SIG-M5 treated with dmso at 0.1 percent for 504 hours (cell line): Measurements from ENCODE around the gene DCST1.

ENCODE experiments used
- DNase-seq: peaks from one replicate; lab custom pipeline; 2025; ENCODE audit not compliant: unreplicated experiment; lab: John Stamatoyannopoulos, UW

The DCST1 gene

DNA sequence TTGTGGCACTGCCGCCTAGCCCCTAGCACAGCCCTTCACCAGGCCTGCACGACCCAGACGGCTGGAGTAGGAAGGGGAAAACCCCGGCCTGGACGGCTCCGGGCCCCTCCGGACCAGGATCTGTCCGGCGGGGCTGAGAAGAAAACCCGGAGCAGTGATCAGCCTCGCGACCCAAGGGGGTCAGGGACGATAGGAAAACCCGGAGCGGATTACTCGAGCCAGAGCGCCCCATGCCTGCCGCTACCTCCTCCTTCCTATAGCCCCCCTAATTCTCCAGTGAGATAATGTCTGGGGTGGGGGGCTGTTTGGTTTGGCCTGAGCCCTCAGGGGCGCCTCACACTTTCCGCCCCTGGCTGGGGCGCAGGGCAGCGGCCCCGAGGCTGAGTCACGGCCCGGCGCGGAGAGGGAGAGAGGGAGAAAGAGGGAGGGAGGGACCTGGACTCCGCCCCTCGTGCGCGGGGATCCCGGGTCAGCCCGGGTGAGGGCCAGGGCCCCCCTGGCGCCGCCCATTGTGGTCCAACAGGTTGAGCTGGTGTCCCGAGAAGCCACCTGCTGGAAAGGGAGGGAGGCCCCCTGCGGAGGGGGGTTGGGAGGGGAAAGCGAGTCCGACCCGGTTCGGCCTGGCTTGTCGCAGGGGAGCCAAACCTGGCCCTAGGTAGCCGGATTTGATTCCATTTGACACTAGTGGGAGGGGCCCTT, 32.7 kb upstream of the DCST1 start:
- DNase-seq: peak; percentile 90

- DNase-seq: peak; percentile 87
These were observed 32.3 kb upstream of the DCST1 start for GRCh38 chr1:155001425-155001674.

DNA sequence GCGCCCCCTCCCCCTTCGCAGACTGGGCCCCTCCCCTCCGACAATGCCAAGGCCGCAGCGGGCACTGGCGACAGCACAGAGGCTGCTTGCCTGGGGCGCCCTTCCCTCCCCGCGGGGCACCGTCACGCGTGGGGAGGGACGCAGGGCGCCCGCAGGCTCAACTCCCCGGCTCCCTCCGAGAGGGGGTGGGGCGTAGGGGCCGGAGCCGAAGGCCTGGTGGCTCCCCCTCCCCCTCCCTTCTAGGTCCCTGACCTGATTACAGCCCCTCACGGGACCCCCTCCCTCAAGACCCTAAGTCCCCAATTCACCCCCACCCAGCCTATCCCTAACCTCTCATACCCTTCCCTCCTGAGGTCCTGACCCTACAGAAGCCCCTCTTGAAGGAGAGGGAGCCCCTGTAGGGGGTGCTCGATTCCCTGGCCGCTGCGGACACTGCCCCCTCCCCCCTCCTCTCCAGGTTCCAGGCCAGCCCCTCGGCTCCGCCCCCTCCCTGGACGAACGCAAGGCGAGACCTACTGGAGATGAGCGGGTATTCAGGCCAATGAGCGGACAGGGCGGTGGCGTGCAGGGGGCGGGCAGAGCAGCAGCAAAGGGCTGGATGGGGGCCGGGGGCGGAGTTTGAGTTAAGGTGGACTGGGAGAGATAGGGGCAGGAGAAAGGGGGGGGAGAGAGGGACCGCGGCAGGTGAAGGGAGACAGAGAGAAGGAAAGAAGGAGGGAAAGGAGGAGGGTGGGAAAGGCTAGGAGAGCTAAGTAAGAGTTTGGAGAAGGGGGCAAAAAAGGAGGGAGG, 31.8 kb upstream of the DCST1 start:
- DNase-seq: peak; percentile 100

DNA sequence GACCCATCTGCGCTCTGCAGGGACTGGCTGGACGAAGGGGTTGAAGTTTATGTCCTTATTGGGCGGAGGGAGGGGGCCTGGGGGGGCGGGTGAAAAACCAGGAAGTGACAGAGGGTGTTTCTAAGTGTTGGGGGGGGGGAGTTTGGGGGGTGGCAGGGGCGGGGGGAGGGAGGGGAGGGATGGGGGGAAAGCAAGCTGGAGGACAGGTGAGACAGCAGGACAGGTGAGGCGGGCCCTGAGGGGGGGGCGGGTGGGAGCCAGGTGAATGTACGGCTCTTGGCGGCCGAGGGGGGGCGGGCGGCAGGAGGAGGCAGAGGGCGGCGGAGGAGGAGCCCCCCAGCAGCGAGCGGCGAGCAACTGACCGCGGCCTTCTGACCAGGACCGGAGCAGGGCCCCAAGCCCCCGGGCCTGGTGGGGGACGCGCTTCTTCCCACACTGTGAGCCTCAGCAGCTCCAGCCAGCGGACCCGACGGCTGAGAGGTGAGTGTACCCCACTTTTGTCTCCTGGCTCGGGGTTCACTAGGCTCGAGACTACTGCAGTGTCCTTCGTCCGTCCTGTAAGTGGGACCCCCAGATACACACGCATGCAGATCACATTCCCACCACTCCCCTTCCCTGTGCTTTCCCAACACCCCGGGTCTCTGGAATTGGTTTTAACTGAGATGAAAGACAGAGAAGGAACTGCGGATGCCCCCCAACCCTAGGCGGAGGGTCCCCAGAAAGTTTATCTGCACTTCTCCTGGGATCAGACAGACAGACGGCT, 31.0 kb upstream of the DCST1 start, which contains the start of gene ZBTB7B:
TSS of gene ZBTB7B (plus strand) at position 339 of the 763 bp plus-strand sequence. CDS start 11,859 bp downstream, outside the sequence.
- peak; percentile 95 for DNase-seq

GRCh38 chr1:155003227-155003765, 30.3 kb upstream of the DCST1 start:
- no peak for DNase-seq

DNA sequence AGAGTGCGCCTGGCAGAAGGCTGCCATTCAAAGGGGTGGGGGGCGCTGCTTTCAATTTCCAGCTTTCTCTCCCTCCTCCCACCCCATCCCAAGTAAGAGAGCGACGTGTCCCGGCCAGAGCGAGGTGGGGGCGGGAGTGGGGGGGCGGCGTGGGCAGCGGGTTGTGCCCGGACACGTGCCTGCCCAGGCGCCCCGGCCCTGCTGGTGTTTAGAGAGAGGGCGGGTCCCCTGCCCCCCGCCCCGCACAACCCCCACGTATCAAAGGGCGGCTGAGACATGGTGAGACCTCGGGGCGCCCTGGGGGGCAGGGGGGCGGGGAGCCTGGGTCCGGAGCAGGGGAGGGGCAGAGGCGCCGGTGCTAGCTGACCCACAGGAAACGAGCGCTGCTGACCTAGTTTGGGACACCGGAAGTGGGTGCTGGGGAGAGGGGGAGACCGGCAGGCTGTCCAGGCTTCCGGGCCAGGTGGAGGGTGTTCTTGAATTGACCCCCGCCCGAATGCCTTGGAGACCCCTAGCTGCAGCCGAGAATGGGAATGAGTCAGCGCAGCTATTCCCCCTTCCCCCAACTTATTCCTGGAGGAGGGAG, 29.8 kb upstream of the DCST1 start:
- no peak for DNase-seq

DNA sequence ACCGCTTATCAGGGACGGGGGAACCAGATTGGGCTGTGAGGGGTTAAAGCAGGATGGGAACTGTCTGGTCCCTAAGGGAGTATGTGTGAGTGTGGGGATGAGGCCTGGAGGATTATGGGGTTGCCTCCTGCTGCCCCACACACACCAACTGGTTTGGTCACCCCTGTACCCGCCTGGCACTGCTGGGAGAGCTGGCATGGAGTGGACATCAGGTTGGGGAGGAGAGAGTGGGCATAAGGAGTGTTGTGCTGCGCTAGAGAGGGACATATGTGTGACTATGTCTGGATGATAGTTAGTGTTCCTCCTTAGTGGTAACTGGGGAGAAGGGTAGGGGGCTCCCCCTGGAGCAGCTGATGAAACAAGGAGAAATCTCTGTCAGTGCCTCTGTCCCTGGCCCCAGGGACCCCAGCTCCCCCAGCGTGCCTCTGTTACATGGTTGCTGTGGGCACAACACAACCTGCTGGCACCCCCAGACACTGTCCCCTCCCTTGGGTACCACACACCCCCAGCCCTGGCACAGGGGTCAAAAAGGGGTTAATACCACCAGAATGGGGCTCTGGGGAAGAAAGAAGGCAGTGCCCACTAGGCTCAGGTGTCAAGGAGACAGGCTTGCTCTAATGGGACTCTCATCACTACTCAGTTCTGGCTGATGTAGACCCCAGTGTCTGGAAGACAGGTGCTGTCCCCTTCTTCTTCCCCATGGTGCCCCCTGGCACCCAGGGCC, 29.1 kb upstream of the DCST1 start:
- no peak for DNase-seq

DNA sequence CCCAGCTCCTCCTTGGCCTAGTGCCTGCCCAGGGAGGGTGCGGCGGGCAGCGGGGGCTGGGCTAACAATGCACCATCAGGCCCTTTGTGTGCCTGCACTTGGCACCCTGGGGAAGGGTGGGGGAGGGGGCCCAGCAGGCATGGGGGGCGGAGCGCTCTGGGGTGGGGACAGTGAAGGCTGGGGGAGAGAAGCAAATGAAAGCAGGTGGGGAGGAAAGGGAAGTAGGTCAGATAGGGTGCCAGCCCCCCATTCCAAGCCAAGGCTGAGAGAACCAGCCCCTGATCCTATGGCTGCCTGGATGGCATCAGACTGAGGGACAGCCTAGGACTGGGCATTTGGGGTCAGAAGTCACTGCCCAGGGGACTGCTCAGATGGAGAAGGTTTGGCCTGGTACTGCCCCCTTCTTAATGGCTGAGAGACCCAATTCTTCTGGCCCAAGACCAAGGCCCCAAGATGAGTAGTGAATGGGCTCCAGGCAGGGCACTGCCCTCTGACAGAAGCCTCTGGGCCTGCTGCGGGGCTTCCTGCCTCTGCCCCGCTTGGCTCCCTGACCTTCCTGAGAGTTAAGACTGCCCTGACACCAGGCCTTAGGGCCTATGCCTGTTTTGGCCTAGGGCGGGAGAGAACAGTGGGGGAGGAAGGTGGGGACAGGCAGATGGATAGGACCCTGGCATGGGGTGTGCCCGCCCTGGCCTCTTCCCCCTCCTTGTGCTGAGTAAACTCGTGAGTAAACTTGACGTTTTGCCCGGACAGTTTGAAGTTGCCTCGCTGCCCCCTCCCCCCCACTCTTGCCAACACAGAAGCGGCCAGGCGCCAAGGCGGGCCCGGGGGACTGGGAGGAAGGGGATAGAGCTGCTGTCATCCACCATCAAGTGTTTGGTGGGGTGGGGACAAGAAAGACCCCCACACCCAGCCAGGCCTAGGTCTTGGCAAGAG, 28.3 kb upstream of the DCST1 start:
- DNase-seq: no peak

DNA sequence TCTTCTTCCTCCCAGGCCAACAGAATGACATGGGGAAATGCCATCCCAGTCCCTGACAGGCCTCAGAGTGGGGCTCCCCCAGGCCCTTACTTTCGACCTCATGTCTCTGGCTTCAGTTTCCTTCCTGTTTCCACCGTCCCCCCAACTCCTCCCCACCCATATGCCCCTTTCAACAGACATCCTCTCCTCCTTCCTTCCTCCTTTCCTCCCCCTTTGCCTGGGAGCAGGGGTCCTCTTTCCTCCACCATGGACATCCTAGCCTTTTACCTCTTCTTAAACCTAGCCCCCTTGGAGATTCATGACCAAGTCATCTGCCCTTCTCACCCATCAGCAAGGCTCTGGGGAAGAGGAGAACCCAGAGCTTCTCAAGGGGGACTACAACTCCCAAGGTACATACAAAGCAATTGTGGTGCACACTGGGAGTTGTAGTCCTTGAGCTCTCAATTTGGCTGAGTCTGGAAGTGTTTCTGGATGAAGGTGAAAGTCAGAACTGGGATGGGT, 27.0 kb upstream of the DCST1 start:
- peak; percentile 92 for DNase-seq

DNA sequence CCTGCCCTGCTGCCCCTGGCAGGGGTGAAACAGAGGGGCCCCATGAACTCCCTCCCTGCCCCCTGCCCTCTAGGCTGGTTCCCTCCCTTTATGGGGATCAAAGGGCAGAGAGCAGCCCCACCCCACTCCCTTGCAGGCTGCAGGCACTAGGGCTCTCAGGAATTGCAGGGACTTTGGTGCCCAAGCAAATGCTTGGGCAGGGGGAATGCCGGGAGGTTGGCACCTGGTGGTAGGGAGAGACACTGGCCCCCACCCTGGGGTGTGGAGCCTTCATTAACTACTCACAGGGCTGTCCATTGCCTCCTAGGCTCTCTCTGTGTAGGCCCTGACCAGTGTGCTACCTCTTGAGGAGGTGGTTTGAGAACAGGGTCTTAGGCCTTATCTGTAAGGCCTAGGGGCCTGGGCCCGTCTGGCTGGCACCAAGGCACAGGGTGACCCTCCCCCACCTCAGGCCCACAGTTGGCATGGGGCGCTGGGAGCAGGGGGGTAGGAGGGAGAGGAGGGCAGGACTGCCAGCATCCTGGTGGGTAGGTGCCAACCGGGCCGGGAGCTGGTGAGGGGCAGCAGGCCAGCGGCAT, 26.3 kb upstream of the DCST1 start:
- no peak for DNase-seq

DNA sequence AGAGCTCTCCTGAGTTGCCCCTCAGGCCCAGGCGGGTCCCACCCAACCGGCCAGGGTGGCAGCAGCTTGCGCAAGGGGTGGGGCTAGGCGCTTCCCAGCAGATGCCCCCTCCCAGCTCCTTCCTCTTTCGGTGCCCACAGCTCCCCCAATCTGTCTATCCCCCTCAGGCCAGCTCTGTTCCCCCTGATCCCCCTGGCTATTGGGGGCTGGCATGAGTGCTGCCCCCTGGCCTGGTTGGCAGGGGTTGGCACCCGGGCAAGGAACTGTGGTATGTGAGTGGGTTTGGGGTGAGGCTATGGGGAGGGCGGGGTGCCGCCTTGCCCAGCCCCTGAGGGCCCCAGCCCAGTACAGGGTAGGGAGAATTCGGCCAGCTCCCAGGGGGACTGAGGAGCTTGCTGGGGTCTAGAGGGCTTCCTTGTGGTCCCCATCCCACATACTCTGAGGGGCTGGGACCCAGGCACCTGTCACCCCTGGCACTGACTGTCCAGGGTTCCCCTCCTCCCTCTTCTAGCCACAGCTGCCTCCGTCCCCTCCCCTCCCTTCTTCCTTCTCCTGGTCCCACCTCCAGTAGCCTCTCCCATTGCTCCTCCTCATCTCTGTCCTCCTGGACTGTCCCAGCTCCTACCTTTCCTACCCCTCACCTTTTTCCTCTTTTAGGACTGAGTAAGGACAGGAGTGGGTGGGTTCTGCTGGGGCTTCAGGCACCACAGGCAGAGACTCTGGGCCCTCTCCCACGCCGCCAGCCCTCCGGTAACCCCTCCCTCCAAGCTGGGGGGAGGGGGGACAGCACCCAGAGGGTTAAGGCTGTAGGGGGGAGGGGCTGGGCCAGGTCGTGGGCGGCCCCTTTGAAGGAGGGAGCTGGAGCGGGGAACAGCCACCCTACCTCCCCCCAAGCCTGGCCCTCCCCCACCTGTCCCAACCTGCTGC, 25.3 kb upstream of the DCST1 start:
- peak; percentile 80 for DNase-seq

DNA sequence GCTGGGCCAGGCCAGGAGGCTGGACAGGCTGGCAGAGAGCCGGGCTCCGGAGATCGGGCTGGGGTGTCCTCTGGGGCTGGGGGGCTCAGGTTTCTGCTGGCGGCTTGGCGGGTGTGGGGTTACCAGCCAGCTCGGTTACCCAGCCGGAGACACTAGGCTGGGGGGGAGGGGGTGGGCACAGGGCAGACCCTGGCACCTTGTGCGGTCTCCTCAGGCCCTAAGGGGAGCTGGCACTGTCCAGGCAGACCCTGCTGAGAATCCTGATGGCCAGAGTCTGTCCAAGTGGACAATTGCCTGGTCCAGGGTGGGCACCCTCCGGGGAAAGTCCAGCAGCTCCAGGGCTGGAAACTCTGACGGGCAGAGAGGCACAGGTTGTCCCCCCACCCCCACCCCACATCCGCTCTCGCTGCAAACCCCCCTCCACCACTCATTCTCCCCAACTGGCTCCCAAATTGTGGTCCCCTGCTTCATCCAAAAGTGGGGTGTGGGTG, 24.4 kb upstream of the DCST1 start:
- DNase-seq: no peak

GRCh38 chr1:155009742-155010141, 23.9 kb upstream of the DCST1 start:
- no peak for DNase-seq

GRCh38 chr1:155010211-155010918, 23.3 kb upstream of the DCST1 start:
- DNase-seq: peak; percentile 80

- no peak for DNase-seq
These were observed 22.6 kb upstream of the DCST1 start for GRCh38 chr1:155011004-155011416.

DNA sequence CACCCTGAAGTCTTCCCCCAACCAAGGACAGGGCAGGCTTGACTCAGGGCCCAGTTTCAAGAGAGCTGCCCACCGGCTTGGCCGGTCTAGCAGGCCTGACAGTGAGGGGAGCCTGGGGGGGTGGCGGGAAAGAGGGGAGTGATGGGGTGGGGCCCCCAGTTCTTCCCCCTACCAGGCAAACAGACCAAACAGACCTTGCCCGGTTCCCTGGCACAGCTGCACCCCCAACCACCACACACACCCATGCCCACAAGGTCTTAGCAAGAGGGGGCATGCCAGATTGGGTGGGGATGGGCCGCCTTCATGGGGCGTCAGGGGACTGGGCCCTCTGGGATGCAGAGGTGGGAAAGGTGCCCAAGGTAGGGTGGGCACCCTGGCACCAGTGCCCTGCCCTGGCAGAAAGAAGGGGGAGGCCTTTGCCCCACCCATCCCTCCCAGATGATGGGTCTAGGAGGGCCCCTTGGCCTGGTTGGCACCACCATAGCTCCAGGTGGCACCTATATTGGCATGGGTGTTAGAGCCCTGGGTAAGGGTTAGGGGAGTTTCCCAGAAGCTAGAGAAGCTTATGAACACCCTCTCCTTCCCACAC, 22.1 kb upstream of the DCST1 start:
- no peak for DNase-seq
